ENCODE results near the gene FAAP20.
A peak's percentile ranks its signal among the peaks of the same experiment; 100 is the strongest.
"Not testable (repeated sequence)": the region's sequence is repeated elsewhere in the genome, so short reads cannot be mapped to it uniquely, and the experiment has no call there.

FAAP20 gene

DNA sequence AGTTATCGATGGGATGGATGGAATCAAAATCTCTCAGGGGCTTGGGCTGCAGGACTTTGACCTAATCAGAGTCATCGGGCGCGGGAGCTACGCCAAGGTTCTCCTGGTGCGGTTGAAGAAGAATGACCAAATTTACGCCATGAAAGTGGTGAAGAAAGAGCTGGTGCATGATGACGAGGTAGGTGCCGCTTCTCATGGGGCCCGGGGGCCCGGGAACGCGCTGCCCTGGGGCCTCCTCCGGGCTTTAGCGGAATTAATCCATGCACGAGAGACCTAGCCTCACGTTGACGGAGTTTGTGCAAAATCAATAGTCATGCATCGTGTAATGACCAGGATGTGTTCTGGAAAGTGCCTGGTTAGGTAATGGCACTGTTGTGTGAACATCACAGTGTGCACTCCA, 43.8 kb downstream of the FAAP20 start:
- no peaks in the 10 kb centered on the region; the same call in 1 of the 2 replicates for H3F3A ChIP-seq (ENCODE audit: low read depth)
- no peaks in the 10 kb centered on the region for H3K9me3 ChIP-seq (ENCODE audit: insufficient read depth, low read depth, low read length)
- H3K4me2 ChIP-seq (ENCODE audit: low read depth, low read length, poor library complexity, severe bottlenecking), result no peak overlapping the region
- peaks cover 50% of the 10 kb centered on the region for H3K4me1 ChIP-seq (ENCODE audit: insufficient read depth, low read length, poor library complexity, severe bottlenecking)
- no peak overlapping the region for H2AFZ ChIP-seq (ENCODE audit: low read length)
- no peaks in the 10 kb centered on the region for H3K79me2 ChIP-seq (ENCODE audit: insufficient read depth, low read length)
- no peak for TF ChIP-seq EZH2phosphoT487 (IDR thresholded peaks at IDR 0.05; ENCODE audit: borderline replicate concordance)
- TF ChIP-seq, protein P1, sequence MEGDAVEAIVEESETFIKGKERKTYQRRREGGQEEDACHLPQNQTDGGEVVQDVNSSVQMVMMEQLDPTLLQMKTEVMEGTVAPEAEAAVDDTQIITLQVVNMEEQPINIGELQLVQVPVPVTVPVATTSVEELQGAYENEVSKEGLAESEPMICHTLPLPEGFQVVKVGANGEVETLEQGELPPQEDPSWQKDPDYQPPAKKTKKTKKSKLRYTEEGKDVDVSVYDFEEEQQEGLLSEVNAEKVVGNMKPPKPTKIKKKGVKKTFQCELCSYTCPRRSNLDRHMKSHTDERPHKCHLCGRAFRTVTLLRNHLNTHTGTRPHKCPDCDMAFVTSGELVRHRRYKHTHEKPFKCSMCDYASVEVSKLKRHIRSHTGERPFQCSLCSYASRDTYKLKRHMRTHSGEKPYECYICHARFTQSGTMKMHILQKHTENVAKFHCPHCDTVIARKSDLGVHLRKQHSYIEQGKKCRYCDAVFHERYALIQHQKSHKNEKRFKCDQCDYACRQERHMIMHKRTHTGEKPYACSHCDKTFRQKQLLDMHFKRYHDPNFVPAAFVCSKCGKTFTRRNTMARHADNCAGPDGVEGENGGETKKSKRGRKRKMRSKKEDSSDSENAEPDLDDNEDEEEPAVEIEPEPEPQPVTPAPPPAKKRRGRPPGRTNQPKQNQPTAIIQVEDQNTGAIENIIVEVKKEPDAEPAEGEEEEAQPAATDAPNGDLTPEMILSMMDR (conservative IDR thresholded peaks at IDR 0.05; ENCODE audit: low read length), result no peak
- H3K27me3 ChIP-seq (ENCODE audit: insufficient read depth, low read length, poor library complexity, severe bottlenecking), result no peaks in the 10 kb centered on the region
- H4K20me1 ChIP-seq (ENCODE audit: insufficient read depth, low read length, poor library complexity, severe bottlenecking), result no peaks in the 10 kb centered on the region
- no peak overlapping the region for H3K9ac ChIP-seq (ENCODE audit: low read depth, low read length, poor library complexity, severe bottlenecking)
- no peak overlapping the region for H3K4me3 ChIP-seq (ENCODE audit: low read length, poor library complexity, severe bottlenecking)
- H3K9me2 ChIP-seq (replicated peaks; ENCODE audit: low read depth, low read length), result no peaks in the 10 kb centered on the region
- no peaks in the 10 kb centered on the region for H3K36me3 ChIP-seq (ENCODE audit: insufficient read depth, low read length)

DNA sequence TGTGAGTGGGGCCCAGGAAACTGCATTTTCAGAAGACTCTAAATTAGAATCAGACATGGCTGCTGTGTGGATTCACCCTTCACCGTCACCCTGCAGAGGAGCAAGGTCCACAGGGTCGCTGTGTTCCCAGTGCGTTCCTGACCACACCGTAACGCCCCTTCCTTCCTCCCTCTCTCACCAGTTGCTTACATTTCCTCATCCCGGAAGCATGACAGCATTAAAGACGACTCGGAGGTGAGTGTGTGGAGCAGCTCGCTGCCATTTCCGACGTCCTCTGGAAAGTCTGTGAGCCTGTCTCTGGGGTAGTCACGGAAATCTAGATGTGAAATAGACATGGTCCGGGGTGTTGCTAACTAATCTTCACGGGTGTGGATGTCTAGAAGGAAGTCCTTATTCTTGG, 45.9 kb downstream of the FAAP20 start:
- Histone ChIP-seq H4K20me1 (ENCODE audit: insufficient read depth, low read length, poor library complexity, severe bottlenecking) (no peaks in the 10 kb centered on the region), H3K9me2 (replicated peaks; ENCODE audit: low read depth, low read length) (no peaks in the 10 kb centered on the region), H3K4me1 (ENCODE audit: insufficient read depth, low read length, poor library complexity, severe bottlenecking) (peaks cover 52% of the 10 kb centered on the region), H3K27me3 (ENCODE audit: insufficient read depth, low read length, poor library complexity, severe bottlenecking) (no peaks in the 10 kb centered on the region), H3K4me2 (ENCODE audit: low read depth, low read length, poor library complexity, severe bottlenecking) (peak overlapping the region; percentile 81), H3K4me3 (ENCODE audit: low read length, poor library complexity, severe bottlenecking) (peak overlapping the region; percentile 66), H3K9ac (ENCODE audit: low read depth, low read length, poor library complexity, severe bottlenecking) (peak overlapping the region; percentile 69), H3K36me3 (ENCODE audit: insufficient read depth, low read length) (no peaks in the 10 kb centered on the region), H2AFZ (ENCODE audit: low read length) (peak overlapping the region; percentile 27; the same call in 1 of the 2 replicates), H3K79me2 (ENCODE audit: insufficient read depth, low read length) (no peaks in the 10 kb centered on the region), H3F3A (ENCODE audit: low read depth) (no peaks in the 10 kb centered on the region; the same call in 1 of the 2 replicates), H3K9me3 (ENCODE audit: insufficient read depth, low read depth, low read length) (no peaks in the 10 kb centered on the region)
- TF ChIP-seq, protein P1 (conservative IDR thresholded peaks at IDR 0.05; ENCODE audit: low read length), result no peak
- TF ChIP-seq EZH2phosphoT487 (IDR thresholded peaks at IDR 0.05; ENCODE audit: borderline replicate concordance), result no peak

DNA sequence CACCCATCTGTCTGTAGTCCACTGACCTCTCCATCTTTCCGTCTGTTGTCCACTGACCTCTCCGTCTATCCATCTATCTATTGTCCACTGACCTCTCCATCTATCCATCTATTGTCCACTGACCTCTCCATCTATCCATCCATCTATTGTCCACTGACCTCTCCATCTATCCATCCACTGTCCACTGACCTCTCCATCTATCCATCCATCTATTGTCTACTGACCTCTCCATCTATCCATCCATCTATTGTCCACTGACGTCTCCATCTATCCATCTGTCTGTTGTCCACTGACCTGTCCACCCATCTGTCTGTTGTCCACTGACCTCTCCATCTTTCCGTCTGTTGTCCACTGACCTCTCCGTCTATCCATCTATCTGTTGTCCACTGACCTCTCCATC, 46.7 kb downstream of the FAAP20 start:
- not testable (repeated sequence) for H3K9me3 ChIP-seq (ENCODE audit: insufficient read depth, low read depth, low read length); H3K36me3 ChIP-seq (ENCODE audit: insufficient read depth, low read length); H3K79me2 ChIP-seq (ENCODE audit: insufficient read depth, low read length); H4K20me1 ChIP-seq (ENCODE audit: insufficient read depth, low read length, poor library complexity, severe bottlenecking); H3K9me2 ChIP-seq (replicated peaks; ENCODE audit: low read depth, low read length); H3F3A ChIP-seq (ENCODE audit: low read depth); H2AFZ ChIP-seq (ENCODE audit: low read length); H3K27me3 ChIP-seq (ENCODE audit: insufficient read depth, low read length, poor library complexity, severe bottlenecking)
- Histone ChIP-seq H3K9ac (ENCODE audit: low read depth, low read length, poor library complexity, severe bottlenecking) (peak overlapping the region; percentile 69), H3K4me1 (ENCODE audit: insufficient read depth, low read length, poor library complexity, severe bottlenecking) (peaks cover 52% of the 10 kb centered on the region), H3K4me2 (ENCODE audit: low read depth, low read length, poor library complexity, severe bottlenecking) (peak overlapping the region; percentile 81), H3K4me3 (ENCODE audit: low read length, poor library complexity, severe bottlenecking) (peak overlapping the region; percentile 66)

DNA sequence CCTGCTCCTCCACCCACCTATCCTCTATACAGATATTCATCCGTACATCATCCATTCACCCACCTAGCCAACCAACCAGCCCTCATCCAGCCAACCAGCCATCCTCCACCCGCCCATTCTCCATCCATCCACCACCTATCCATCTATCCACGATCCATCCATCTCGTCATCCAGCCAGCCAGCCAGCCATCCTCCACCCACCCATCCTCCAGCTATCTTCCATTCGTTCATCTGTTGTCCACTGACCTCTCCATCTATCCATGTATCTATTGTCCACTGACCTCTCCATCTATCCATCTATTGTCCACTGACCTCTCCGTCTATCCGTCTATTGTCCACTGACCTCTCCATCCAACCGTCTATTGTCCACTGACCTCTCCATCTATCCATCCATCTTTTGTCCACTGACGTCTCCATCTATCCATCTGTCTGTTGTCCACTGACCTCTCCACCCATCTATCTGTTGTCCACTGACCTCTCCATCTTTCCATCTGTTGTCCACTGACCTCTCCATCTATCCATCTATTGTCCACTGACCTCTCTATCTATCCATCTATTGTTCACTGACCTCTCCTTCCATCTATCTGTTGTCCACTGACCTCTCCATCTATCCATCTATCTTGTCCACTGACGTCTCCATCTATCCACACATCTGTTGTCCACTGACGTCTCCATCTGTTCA, 47.6 kb downstream of the FAAP20 start:
- peak overlapping the region; percentile 17 for H3K4me3 ChIP-seq (ENCODE audit: low read length, poor library complexity, severe bottlenecking)
- no peak overlapping the region for H3K9ac ChIP-seq (ENCODE audit: low read depth, low read length, poor library complexity, severe bottlenecking)
- no peaks in the 10 kb centered on the region for H3K9me3 ChIP-seq (ENCODE audit: insufficient read depth, low read depth, low read length)
- peaks cover 52% of the 10 kb centered on the region for H3K4me1 ChIP-seq (ENCODE audit: insufficient read depth, low read length, poor library complexity, severe bottlenecking)
- no peaks in the 10 kb centered on the region for H3K9me2 ChIP-seq (replicated peaks; ENCODE audit: low read depth, low read length)
- H3K27me3 ChIP-seq (ENCODE audit: insufficient read depth, low read length, poor library complexity, severe bottlenecking), result no peaks in the 10 kb centered on the region
- TF ChIP-seq EZH2phosphoT487 (IDR thresholded peaks at IDR 0.05; ENCODE audit: borderline replicate concordance), result no peak
- TF ChIP-seq, protein P1 (conservative IDR thresholded peaks at IDR 0.05; ENCODE audit: low read length), result no peak
- no peaks in the 10 kb centered on the region; the same call in 1 of the 2 replicates for H3F3A ChIP-seq (ENCODE audit: low read depth)
- no peak overlapping the region for H2AFZ ChIP-seq (ENCODE audit: low read length)
- peak overlapping the region; percentile 44 for H3K4me2 ChIP-seq (ENCODE audit: low read depth, low read length, poor library complexity, severe bottlenecking)
- H3K36me3 ChIP-seq (ENCODE audit: insufficient read depth, low read length), result no peaks in the 10 kb centered on the region
- no peaks in the 10 kb centered on the region for H3K79me2 ChIP-seq (ENCODE audit: insufficient read depth, low read length)
- no peaks in the 10 kb centered on the region for H4K20me1 ChIP-seq (ENCODE audit: insufficient read depth, low read length, poor library complexity, severe bottlenecking)

Data from Loucy (cell line).